CD14-positive monocyte (primary cell): ENCODE results near the gene COTL1. TPM values are rescaled to one million over a fixed set of nuclear protein-coding genes. Genes with fewer than 3 reads are reported as not detected.

Source experiments
- DNase-seq, 3 donors: peaks; one replicate each; pipeline ENCODE4 v3.0.0-alpha.2; 2011 to 2022
- H2AFZ ChIP-seq: 2 replicates; pipeline ENCODE4 v1.6.0; 2012; ENCODE audit warnings: mild to moderate bottlenecking, low read depth, low read length, inconsistent platforms; ENCODE audit not compliant: insufficient read depth, poor library complexity, severe bottlenecking
- H3K27ac ChIP-seq, 2 donors: 1 replicate in 1 of 2; 2 replicates in 1 of 2; pipeline ENCODE4 v1.5.1; 2012 to 2013; ENCODE audit warnings: low read length in 2 of 2, control low read depth in 1 of 2, inconsistent platforms in 1 of 2, low read depth in 1 of 2, mild to moderate bottlenecking in 1 of 2
- H3K27me3 ChIP-seq, 2 donors: one replicate each; pipeline versions ENCODE4 v1.6.0 to v1.6.1; 2011 to 2013; ENCODE audit warnings: low read length in 2 of 2; ENCODE audit not compliant: control insufficient read depth in 2 of 2, insufficient read depth in 2 of 2
- H3K36me3 ChIP-seq, 2 donors: replicated peaks in 1 of 2; 1 replicate in 1 of 2; 2 replicates in 1 of 2; pipeline versions ENCODE4 v1.5.1 to v1.6.1; 2012 to 2013; ENCODE audit warnings: low read length in 2 of 2, control low read depth in 1 of 2, inconsistent platforms in 1 of 2, mild to moderate bottlenecking in 1 of 2; ENCODE audit not compliant: insufficient read depth in 2 of 2, control insufficient read depth in 1 of 2
- H3K4me1 ChIP-seq, 2 donors: 1 replicate in 1 of 2; 2 replicates in 1 of 2; pipeline versions ENCODE4 v1.5.1 to v1.6.1; 2012 to 2013; ENCODE audit warnings: low read length in 2 of 2, control low read depth in 1 of 2, inconsistent platforms in 1 of 2, mild to moderate bottlenecking in 1 of 2, moderate library complexity in 1 of 2; ENCODE audit not compliant: insufficient read depth in 2 of 2, control insufficient read depth in 1 of 2
- H3K4me2 ChIP-seq: replicated peaks from 2 replicates; pipeline ENCODE3; 2012; ENCODE audit warnings: low read length, moderate library complexity, mild to moderate bottlenecking; ENCODE audit not compliant: poor library complexity, severe bottlenecking; ENCODE audit errors: extremely low read depth
- H3K4me3 ChIP-seq, 3 experiments: fragments of 200-600 bp in 1 of 3; sonication (generic) in 1 of 3; replicated peaks in 1 of 3; 1 replicate in 2 of 3; 2 replicates in 1 of 3; pipeline ENCODE4 v1.5.1; 2011 to 2013; ENCODE audit warnings: low read length in 3 of 3, mild to moderate bottlenecking in 3 of 3, control low read depth in 2 of 3, low read depth in 2 of 3, inconsistent platforms in 1 of 3, moderate library complexity in 1 of 3
- H3K79me2 ChIP-seq: 2 replicates; pipeline ENCODE4 v1.6.0; 2012; ENCODE audit warnings: mild to moderate bottlenecking, control low read depth, inconsistent platforms, low read length, moderate library complexity; ENCODE audit not compliant: insufficient read depth
- H3K9ac ChIP-seq: 2 replicates; pipeline ENCODE4 v1.6.0; 2017; ENCODE audit warnings: low read length, mild to moderate bottlenecking; ENCODE audit not compliant: insufficient read depth, poor library complexity, severe bottlenecking
- H3K9me3 ChIP-seq, 2 donors: replicated peaks in 1 of 2; 1 replicate in 1 of 2; 2 replicates in 1 of 2; pipeline versions ENCODE4 v1.5.1 to v1.6.1; 2012 to 2013; ENCODE audit warnings: low read length in 2 of 2, control low read depth in 1 of 2; ENCODE audit not compliant: control insufficient read depth in 1 of 2, insufficient read depth in 1 of 2
- H4K20me1 ChIP-seq: 2 replicates; pipeline ENCODE4 v1.6.0; 2012; ENCODE audit warnings: mild to moderate bottlenecking, low read length, control low read depth, moderate library complexity; ENCODE audit not compliant: insufficient read depth
- H3K27ac Mint-ChIP-seq, 7 donors: one replicate each; pipeline ENCODE4 v1.8.0; 2020; ENCODE audit warnings: mild to moderate bottlenecking in 7 of 7, mixed read lengths in 7 of 7, moderate library complexity in 6 of 7, inconsistent platforms in 2 of 7
- H3K27me3 Mint-ChIP-seq, 3 donors: one replicate each; pipeline ENCODE4 v1.8.0; 2021 to 2022; ENCODE audit warnings: low read depth in 3 of 3, mild to moderate bottlenecking in 3 of 3, mixed read lengths in 3 of 3, moderate library complexity in 3 of 3, inconsistent platforms in 1 of 3
- H3K36me3 Mint-ChIP-seq, 2 donors: one replicate each; pipeline ENCODE4 v1.8.0; 2020; ENCODE audit warnings: mixed read lengths in 2 of 2, inconsistent platforms in 1 of 2, mild to moderate bottlenecking in 1 of 2
- H3K4me1 Mint-ChIP-seq: one replicate; pipeline ENCODE4 v1.8.0; 2020; ENCODE audit warnings: mild to moderate bottlenecking, mixed read lengths
- H3K4me3 Mint-ChIP-seq, 2 donors: one replicate each; pipeline ENCODE4 v1.8.0; 2020; ENCODE audit warnings: mild to moderate bottlenecking in 2 of 2, mixed read lengths in 2 of 2, moderate library complexity in 1 of 2
- H3K9me3 Mint-ChIP-seq, 7 donors: one replicate each; pipeline ENCODE4 v1.8.0; 2020 to 2022; ENCODE audit warnings: mixed read lengths in 7 of 7, mild to moderate bottlenecking in 6 of 7, moderate library complexity in 6 of 7, inconsistent platforms in 2 of 7
- WGBS: methylation state at CpG from one replicate; pipeline ENCODE4 v1.1.5; 2013; ENCODE audit warnings: missing lambda C conversion rate; ENCODE audit not compliant: insufficient coverage; 5-methylcytosine and 5-hydroxymethylcytosine counted together
- intact Hi-C, 2 donors: fragments of 100-400 bp; cut with micrococcal nuclease; formaldehyde crosslinking; loops; one replicate each; pipeline versions ENCODE4 v1.15.0 to v1.15.1; 2023
- polyA plus RNA-seq, 3 donors: library from polyadenylated mRNA; depleted of rRNA in 1 of 3; unstranded in 2 of 3; stranded (reverse) in 1 of 3; fragments of 300-500 nt in 2 of 3; fragments of >200 nt in 1 of 3; fragmentation: Illumina TruSeq in 2 of 3; gene quantifications; 1 replicate in 2 of 3; 2 replicates in 1 of 3; pipeline ENCODE4 v1.2.3, GENCODE V29; 2012 to 2021
- TF ChIP-seq, protein P1 (sequence below): fragments of 200-600 bp; IDR thresholded peaks from one replicate; pipeline ENCODE4 v1.8.0; 2022; ENCODE audit warnings: antibody characterized with exemption, mild to moderate bottlenecking

COTL1 gene
- polyA plus RNA-seq, 3 donors = 648 to 1,843 (median 1,643) TPM

DNA sequence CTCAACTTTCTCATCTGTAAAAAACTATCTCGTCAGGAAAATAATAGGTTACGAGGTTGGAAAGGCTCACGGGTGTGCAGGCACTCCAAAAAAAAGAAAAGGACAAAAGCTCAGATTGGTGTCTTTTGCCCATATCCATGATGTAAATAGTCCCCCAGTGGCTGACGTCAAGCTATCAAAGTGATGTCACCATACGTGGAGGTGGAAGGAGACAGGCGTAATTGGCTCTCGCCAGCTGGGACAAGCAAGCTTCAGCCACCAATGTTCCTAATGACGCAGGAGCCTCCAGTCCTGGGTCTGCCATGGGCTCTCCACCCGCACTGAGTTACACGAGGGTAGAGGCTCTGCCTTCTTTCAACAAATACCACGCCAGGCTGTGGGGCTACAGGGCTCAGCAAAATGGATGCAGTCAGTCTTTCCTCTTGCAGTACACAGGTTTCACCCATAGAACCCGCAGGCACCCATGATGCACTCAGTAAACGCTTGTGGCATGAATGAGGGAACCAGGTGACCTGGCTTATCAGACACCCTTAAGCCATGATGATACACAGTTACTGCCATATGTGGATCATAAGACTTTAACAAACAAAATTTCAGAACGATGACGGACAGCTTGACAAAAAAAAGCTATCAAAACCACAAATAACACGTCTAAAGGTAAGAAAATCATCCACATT is 50.5 kb downstream of the COTL1 start:
- peak overlapping the region in 6 of 7 donors; percentile 56 to 93 (median 88) for H3K27ac Mint-ChIP-seq
- 92% methylated on average over 13 of the region's 16 CpGs for WGBS
- H4K20me1 ChIP-seq = peaks cover 100% of the 10 kb centered on the region
- H3K4me3 ChIP-seq = no peak overlapping the region
- no peak for DNase-seq
- H3K27me3 ChIP-seq = no peaks in the 10 kb centered on the region
- H3K36me3 ChIP-seq = peaks cover 65 to 86% of the 10 kb centered on the region in 2 donors
- TF ChIP-seq, protein P1, sequence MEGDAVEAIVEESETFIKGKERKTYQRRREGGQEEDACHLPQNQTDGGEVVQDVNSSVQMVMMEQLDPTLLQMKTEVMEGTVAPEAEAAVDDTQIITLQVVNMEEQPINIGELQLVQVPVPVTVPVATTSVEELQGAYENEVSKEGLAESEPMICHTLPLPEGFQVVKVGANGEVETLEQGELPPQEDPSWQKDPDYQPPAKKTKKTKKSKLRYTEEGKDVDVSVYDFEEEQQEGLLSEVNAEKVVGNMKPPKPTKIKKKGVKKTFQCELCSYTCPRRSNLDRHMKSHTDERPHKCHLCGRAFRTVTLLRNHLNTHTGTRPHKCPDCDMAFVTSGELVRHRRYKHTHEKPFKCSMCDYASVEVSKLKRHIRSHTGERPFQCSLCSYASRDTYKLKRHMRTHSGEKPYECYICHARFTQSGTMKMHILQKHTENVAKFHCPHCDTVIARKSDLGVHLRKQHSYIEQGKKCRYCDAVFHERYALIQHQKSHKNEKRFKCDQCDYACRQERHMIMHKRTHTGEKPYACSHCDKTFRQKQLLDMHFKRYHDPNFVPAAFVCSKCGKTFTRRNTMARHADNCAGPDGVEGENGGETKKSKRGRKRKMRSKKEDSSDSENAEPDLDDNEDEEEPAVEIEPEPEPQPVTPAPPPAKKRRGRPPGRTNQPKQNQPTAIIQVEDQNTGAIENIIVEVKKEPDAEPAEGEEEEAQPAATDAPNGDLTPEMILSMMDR = no peak
- H3K4me1 ChIP-seq = peaks cover 77 to 82% of the 10 kb centered on the region in 2 donors
- no peak overlapping the region for H2AFZ ChIP-seq
- H3K4me3 Mint-ChIP-seq = no peak overlapping the region
- peaks cover 0 to 15% (median 5%) of the 10 kb centered on the region in 7 donors for H3K9me3 Mint-ChIP-seq
- intact Hi-C loops = no loop called here
- H3K79me2 ChIP-seq = peaks cover 75% of the 10 kb centered on the region
- H3K36me3 Mint-ChIP-seq = peaks cover 72 to 83% of the 10 kb centered on the region in 2 donors
- peaks cover 70% of the 10 kb centered on the region for H3K4me1 Mint-ChIP-seq
- H3K9me3 ChIP-seq = no peaks in the 10 kb centered on the region
- H3K9ac ChIP-seq = no peak overlapping the region
- H3K4me2 ChIP-seq = no peak overlapping the region
- peaks cover 0 to under 1% (median 0%) of the 10 kb centered on the region in 3 donors for H3K27me3 Mint-ChIP-seq
- peak overlapping the region; percentile 32 to 76 for H3K27ac ChIP-seq

DNA sequence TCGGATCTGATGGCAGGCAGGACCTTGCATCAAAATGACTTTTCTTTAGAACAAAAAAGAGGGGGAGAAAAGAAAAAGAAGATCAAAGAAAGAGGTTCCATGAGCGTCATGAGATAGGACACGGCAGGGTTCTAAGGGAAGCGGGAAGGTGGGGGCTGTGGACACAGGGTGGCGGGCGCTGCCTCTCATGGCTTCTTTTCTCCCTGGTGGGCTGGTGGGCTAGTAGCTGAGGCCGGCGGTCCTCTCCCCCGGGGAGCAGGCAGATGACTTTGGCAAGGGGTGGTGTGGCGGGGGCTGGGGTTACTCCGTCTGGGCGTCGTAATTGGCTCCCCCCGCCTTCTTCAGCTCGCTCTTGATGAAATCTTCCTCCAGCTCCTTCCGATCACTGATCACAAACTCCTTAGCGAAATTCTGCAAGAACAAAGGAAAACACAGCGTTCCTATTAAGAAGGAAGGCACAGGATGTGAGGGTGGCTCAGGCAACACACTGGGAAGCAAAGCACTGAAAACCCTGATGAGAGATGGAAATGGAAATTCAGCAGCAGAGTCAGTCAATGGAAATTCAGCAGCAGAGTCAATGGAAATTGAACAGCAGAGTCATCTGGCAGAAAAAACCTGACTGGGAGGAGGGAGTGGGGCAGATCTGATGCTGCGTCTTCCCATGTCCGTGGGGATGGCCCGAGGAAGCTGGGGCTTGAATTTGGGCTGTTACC is 51.2 kb downstream of the COTL1 start:
- TF ChIP-seq, protein P1 = no peak
- H3K4me1 ChIP-seq = peaks cover 77 to 82% of the 10 kb centered on the region in 2 donors
- no peak overlapping the region for H2AFZ ChIP-seq
- peaks cover 99% of the 10 kb centered on the region for H4K20me1 ChIP-seq
- H3K9me3 ChIP-seq = no peaks in the 10 kb centered on the region
- H3K9me3 Mint-ChIP-seq = peaks cover 0 to 14% (median 5%) of the 10 kb centered on the region in 7 donors
- no peaks in the 10 kb centered on the region for H3K27me3 ChIP-seq
- peaks cover 71% of the 10 kb centered on the region for H3K4me1 Mint-ChIP-seq
- H3K4me3 Mint-ChIP-seq = no peak overlapping the region
- peaks cover 71% of the 10 kb centered on the region for H3K79me2 ChIP-seq
- H3K27ac Mint-ChIP-seq = peak overlapping the region in 5 of 7 donors; percentile 1 to 59 (median 13)
- H3K9ac ChIP-seq = no peak overlapping the region
- H3K36me3 ChIP-seq = peaks cover 58 to 84% of the 10 kb centered on the region in 2 donors
- H3K4me2 ChIP-seq = no peak overlapping the region
- DNase-seq = no peak
- H3K4me3 ChIP-seq = no peak overlapping the region
- peak overlapping the region; percentile 5 to 77 for H3K27ac ChIP-seq
- 97% methylated on average over 12 of the region's 21 CpGs for WGBS
- peaks cover 68 to 82% of the 10 kb centered on the region in 2 donors for H3K36me3 Mint-ChIP-seq
- H3K27me3 Mint-ChIP-seq = no peaks in the 10 kb centered on the region
- intact Hi-C loops = no loop called here
